Breast epithelium (tissue), 4 donors: ENCODE measurements around the gene HMCN1. TPM values are rescaled to one million over a fixed set of nuclear protein-coding genes. Genes with fewer than 3 reads are reported as not detected.
"Not testable (repeated sequence)": the region's sequence is repeated elsewhere in the genome, so short reads cannot be mapped to it uniquely, and the experiment has no call there.

Source experiments
- DNase-seq, 2 donors: peaks; one replicate each; pipeline ENCODE4 v3.0.0-alpha.2; 2019; ENCODE audit warnings: low spot score in 2 of 2
- H3K27ac ChIP-seq, 2 donors: fragments of 200-600 bp; sonication (generic) in 1 of 2; one replicate each; pipeline ENCODE4 v1.5.1; 2016 to 2019; ENCODE audit warnings: mild to moderate bottlenecking in 1 of 2
- H3K27me3 ChIP-seq, 2 donors: fragments of 200-600 bp; sonication (generic) in 1 of 2; one replicate each; pipeline versions ENCODE4 v1.5.1 to v1.6.0; 2017 to 2019; ENCODE audit warnings: control low read depth in 1 of 2, mild to moderate bottlenecking in 1 of 2
- H3K36me3 ChIP-seq: fragments of 200-600 bp; one replicate; pipeline ENCODE4 v1.5.1; 2019
- H3K4me1 ChIP-seq, 2 donors: fragments of 200-600 bp; sonication (generic); one replicate each; pipeline ENCODE4 v1.5.1; 2016 to 2019; ENCODE audit warnings: control low read depth in 1 of 2
- H3K4me3 ChIP-seq, 3 donors: fragments of 200-600 bp; sonication (generic); 1 replicate in 2 of 3; 2 replicates in 1 of 3; pipeline ENCODE4 v1.5.1; 2016 to 2019; ENCODE audit warnings: mild to moderate bottlenecking in 3 of 3, moderate library complexity in 2 of 3
- H3K9me3 ChIP-seq, 2 donors: fragments of 200-600 bp; sonication (generic) in 1 of 2; one replicate each; pipeline ENCODE4 v1.5.1; 2016 to 2019; ENCODE audit warnings: control low read depth in 1 of 2
- POLR2A ChIP-seq: fragments of 450-650 bp; IDR thresholded peaks from one replicate; pipeline ENCODE4 v1.6.1; 2016; ENCODE audit warnings: antibody characterized with exemption, mild to moderate bottlenecking, moderate library complexity
- POLR2AphosphoS5 ChIP-seq, 3 donors: sonication (generic); formaldehyde crosslinking; IDR thresholded peaks; one replicate each; pipeline ENCODE4 v1.6.1; 2017; ENCODE audit warnings: antibody characterized with exemption in 3 of 3
- intact Hi-C: fragments of 100-400 bp; cut with DNase I; formaldehyde crosslinking; loops from one replicate; pipeline ENCODE4 v1.15.1; 2023; ENCODE audit warnings: low total_unique reads
- total RNA-seq, 3 donors: library from RNA; depleted of rRNA; stranded (reverse); fragments of >200 nt; gene quantifications; one replicate each; pipeline ENCODE4 v1.1.0, GENCODE V29; 2016
- TF ChIP-seq, protein P1 (sequence below), 3 donors: fragments of 450-650 bp; IDR thresholded peaks; one replicate each; pipeline ENCODE4 v1.5.1; 2016 to 2017; ENCODE audit warnings: antibody characterized with exemption in 3 of 3, mild to moderate bottlenecking in 3 of 3, moderate library complexity in 3 of 3

HMCN1 gene
- total RNA-seq, 3 donors from 2014 or later, result 7.8 to 18.4 (median 11.9) TPM

DNA sequence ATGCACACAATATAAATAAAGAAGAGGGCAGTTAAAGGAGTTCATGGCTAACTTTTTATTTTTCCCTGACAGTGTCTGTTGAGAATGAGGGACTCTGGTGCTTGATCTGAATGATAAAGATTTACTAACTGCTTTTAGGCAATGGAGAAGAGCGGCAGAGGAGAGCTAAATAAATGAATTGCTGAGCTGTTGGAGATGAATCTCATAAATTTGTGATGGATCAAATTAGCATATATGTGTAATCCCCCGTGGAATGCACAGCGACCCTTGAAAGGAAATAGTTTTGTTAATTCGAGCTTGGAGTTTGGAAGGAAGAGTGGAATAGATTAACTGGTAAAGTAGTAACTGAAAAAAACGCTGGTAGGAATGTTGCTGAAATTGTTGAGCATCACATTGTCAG lies 40.2 kb downstream of the HMCN1 start:
- no peak overlapping the region for H3K4me3 ChIP-seq
- TF ChIP-seq, protein P1, sequence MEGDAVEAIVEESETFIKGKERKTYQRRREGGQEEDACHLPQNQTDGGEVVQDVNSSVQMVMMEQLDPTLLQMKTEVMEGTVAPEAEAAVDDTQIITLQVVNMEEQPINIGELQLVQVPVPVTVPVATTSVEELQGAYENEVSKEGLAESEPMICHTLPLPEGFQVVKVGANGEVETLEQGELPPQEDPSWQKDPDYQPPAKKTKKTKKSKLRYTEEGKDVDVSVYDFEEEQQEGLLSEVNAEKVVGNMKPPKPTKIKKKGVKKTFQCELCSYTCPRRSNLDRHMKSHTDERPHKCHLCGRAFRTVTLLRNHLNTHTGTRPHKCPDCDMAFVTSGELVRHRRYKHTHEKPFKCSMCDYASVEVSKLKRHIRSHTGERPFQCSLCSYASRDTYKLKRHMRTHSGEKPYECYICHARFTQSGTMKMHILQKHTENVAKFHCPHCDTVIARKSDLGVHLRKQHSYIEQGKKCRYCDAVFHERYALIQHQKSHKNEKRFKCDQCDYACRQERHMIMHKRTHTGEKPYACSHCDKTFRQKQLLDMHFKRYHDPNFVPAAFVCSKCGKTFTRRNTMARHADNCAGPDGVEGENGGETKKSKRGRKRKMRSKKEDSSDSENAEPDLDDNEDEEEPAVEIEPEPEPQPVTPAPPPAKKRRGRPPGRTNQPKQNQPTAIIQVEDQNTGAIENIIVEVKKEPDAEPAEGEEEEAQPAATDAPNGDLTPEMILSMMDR (IDR thresholded peaks at IDR 0.05), result no peak
- TF ChIP-seq POLR2A (no peak), POLR2AphosphoS5 (IDR thresholded peaks at IDR 0.05) (no peak)
- H3K4me1 ChIP-seq, result no peaks in the 10 kb centered on the region
- H3K9me3 ChIP-seq, result no peaks in the 10 kb centered on the region
- no peaks in the 10 kb centered on the region for H3K36me3 ChIP-seq
- intact Hi-C loops, result no loop called here
- H3K27ac ChIP-seq, result no peak overlapping the region
- H3K27me3 ChIP-seq, result no peaks in the 10 kb centered on the region
- DNase-seq, result no peak

DNA sequence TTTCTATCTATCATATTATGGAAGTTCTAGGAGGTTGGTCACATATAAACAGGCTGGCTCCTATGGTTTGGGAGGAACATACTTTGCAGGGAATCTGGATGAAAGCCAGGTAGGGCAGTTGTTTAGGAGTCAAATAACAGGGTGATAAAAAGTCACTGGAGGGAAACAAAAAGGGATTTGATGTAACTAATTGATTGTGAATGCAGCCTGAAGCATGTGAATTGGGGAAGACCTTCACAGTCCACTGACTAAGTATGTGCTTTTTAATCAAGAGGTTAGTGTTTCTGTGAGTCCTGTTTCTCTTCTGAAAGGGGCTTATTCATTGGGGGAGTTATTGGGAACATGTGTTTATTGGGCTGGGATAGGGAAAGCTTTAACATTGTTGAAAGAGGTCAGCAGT lies 41.3 kb downstream of the HMCN1 start:
- H3K27me3 ChIP-seq, result no peaks in the 10 kb centered on the region
- intact Hi-C loops, result no loop called here
- no peak overlapping the region for H3K27ac ChIP-seq
- no peaks in the 10 kb centered on the region for H3K4me1 ChIP-seq
- DNase-seq, result no peak
- H3K36me3 ChIP-seq, result no peaks in the 10 kb centered on the region
- TF ChIP-seq POLR2A (no peak), POLR2AphosphoS5 (IDR thresholded peaks at IDR 0.05) (no peak)
- TF ChIP-seq, protein P1 (IDR thresholded peaks at IDR 0.05), result no peak
- no peaks in the 10 kb centered on the region for H3K9me3 ChIP-seq
- H3K4me3 ChIP-seq, result no peak overlapping the region

DNA sequence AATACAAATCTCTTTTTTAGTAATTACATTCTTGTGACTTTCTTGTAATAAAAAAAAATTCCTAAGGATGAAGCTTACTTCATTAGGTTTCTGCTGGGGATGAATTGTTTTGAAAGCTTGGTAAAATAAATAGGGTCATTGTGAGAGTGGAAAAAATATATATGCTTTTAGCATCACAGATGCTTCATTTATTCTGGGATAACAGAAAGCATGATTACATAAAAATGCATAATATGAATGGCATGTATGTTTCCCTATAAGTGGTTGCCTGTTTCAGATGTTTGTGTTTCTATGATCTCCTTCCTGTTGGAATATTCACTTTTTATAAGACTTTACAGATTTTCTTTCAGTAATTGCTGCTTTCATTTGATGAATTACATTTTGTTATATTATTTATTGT lies 42.3 kb downstream of the HMCN1 start:
- no peaks in the 10 kb centered on the region for H3K27me3 ChIP-seq
- no peak overlapping the region for H3K4me3 ChIP-seq
- peaks cover 0 to 2% of the 10 kb centered on the region in 2 donors for H3K9me3 ChIP-seq
- intact Hi-C loops, result no loop called here
- TF ChIP-seq, protein P1 (IDR thresholded peaks at IDR 0.05), result no peak
- no peak for TF ChIP-seq POLR2AphosphoS5 (IDR thresholded peaks at IDR 0.05)
- no peak for TF ChIP-seq POLR2A
- H3K4me1 ChIP-seq, result no peaks in the 10 kb centered on the region
- H3K27ac ChIP-seq, result no peak overlapping the region
- H3K36me3 ChIP-seq, result no peaks in the 10 kb centered on the region
- no peak for DNase-seq

DNA sequence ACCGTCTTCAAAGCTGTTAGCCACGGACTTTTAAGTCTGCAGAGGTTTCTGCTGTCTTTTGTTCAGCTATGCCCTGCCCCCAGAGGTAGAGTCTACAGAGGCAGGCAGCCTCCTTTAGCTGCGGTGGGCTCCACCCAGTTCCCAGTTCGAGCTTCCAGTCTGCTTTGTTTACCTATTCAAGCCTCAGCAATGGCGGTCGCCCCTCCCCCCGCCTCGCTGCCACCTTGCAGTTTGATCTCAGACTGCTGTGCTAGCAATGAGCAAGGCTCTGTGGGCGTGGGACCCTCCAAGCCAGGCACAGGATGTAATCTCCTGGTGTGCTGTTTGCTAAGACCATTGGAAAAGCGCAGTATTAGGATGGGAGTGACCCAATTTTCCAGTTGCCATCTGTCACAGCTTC lies 49.7 kb downstream of the HMCN1 start:
- H3K27me3 ChIP-seq, H3K36me3 ChIP-seq, DNase-seq, H3K4me1 ChIP-seq, H3K9me3 ChIP-seq, H3K27ac ChIP-seq, intact Hi-C loops, H3K4me3 ChIP-seq: not testable (repeated sequence)

DNA sequence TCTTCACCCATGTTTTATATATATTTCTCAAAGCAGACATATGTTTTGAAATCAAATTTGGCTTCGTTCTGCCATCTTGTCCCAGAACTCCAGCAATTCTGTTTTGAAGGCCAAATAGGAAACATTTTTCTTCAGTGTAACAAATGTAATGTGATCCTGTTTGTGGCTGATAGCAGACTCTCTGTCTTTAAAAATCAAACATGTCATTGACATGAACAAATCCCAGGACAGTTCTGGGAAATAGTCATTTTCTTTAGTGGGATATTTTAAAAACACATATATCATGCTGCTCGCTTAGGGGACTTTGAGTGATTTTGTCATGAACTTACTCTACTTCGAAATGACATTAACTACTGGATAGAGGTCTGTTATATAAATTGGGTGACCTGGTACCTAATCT lies 51.4 kb downstream of the HMCN1 start:
- DNase-seq, result no peak
- Histone ChIP-seq H3K27me3 (no peaks in the 10 kb centered on the region), H3K4me1 (no peaks in the 10 kb centered on the region), H3K36me3 (no peaks in the 10 kb centered on the region), H3K4me3 (no peak overlapping the region), H3K9me3 (peaks cover 0 to 3% of the 10 kb centered on the region in 2 donors), H3K27ac (no peak overlapping the region)
- intact Hi-C loops, result no loop called here
- TF ChIP-seq POLR2AphosphoS5 (IDR thresholded peaks at IDR 0.05) (no peak), POLR2A (no peak)
- TF ChIP-seq, protein P1 (IDR thresholded peaks at IDR 0.05), result no peak

DNA sequence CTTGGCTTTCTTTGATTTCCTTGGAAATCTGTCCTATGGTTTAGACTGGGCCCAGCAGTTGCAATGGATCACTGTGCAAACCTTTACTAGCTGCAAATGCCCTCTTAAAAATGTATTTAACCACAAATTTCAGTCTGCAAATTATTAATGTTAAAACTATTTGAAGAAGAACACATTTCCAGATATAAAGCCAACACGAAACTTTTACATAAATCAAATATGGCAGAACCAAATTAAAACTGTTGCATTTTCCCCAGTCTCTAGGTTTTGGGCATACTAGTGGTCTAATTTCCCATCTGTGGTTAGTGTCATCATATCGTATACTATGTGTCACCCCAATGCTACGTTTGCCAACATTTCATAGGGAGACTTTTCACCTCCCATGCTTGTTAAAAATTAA lies 52.3 kb downstream of the HMCN1 start:
- H3K4me1 ChIP-seq, result no peaks in the 10 kb centered on the region
- H3K9me3 ChIP-seq, result peaks cover 0 to 2% of the 10 kb centered on the region in 2 donors
- TF ChIP-seq POLR2A (no peak), POLR2AphosphoS5 (IDR thresholded peaks at IDR 0.05) (no peak)
- TF ChIP-seq, protein P1 (IDR thresholded peaks at IDR 0.05), result no peak
- H3K27ac ChIP-seq, result no peak overlapping the region
- no peak for DNase-seq
- intact Hi-C loops, result no loop called here
- no peaks in the 10 kb centered on the region for H3K27me3 ChIP-seq
- H3K4me3 ChIP-seq, result no peak overlapping the region
- H3K36me3 ChIP-seq, result no peaks in the 10 kb centered on the region
